Panc1 (cell line): ENCODE results near the gene CDO1. TPM values are rescaled to one million over a fixed set of nuclear protein-coding genes. Genes with fewer than 3 reads are reported as not detected.

Source experiments
- ATAC-seq: fragments of 200-7000 bp; cut with Tn5 transposase; 2 replicates; pipeline ENCODE4 v1.9.1; 2020; ENCODE audit warnings: mild to moderate bottlenecking, moderate library complexity
- BruUV-seq: library from RNA; stranded (reverse); fragments of 400-500 nt; replicated peaks from 2 replicates; lab custom pipeline; 2021; lab: Mats Ljungman, UMichigan
- CTCF ChIA-PET: fragments of 300-600 bp; sonication (Branson Sonifier 250); formaldehyde crosslinking; loops from one replicate; lab custom pipeline; 2022; ENCODE audit warnings: antibody characterized with exemption; lab: Charles Lee
- POLR2A ChIA-PET: fragments of 300-600 bp; sonication (Branson Sonifier 250); formaldehyde crosslinking; loops from one replicate; lab custom pipeline; 2022; ENCODE audit warnings: antibody characterized with exemption; lab: Charles Lee
- DNase-seq: peaks from one replicate; pipeline ENCODE4 v3.0.0-alpha.2; 2010; ENCODE audit warnings: low read depth, low spot score
- H3K27ac ChIP-seq: 2 replicates; pipeline ENCODE4 v1.5.1; 2011; ENCODE audit warnings: mild to moderate bottlenecking, low read length, inconsistent platforms
- H3K27me3 ChIP-seq: fragments of 200-500 bp; sonication (Bioruptor generic); 2 replicates; pipeline ENCODE4 v1.6.0; 2014; ENCODE audit warnings: low read length, inconsistent platforms; ENCODE audit not compliant: control insufficient read depth, insufficient read depth
- H3K36me3 ChIP-seq: fragments of 200-500 bp; sonication (Bioruptor generic); 2 replicates; pipeline ENCODE4 v1.5.1; 2014; ENCODE audit warnings: inconsistent platforms, mild to moderate bottlenecking, low read length, moderate library complexity; ENCODE audit not compliant: control insufficient read depth, insufficient read depth
- H3K4me1 ChIP-seq: 2 replicates; pipeline ENCODE4 v1.5.1; 2011; ENCODE audit warnings: inconsistent platforms, mild to moderate bottlenecking, low read length, moderate library complexity; ENCODE audit not compliant: control insufficient read depth, insufficient read depth
- H3K4me3 ChIP-seq, 2 experiments: 2 replicates each; pipeline ENCODE4 v1.5.1; 2011 to 2012; ENCODE audit warnings: low read depth in 2 of 2, low read length in 2 of 2, mild to moderate bottlenecking in 2 of 2, inconsistent platforms in 1 of 2, moderate library complexity in 1 of 2
- H3K9me3 ChIP-seq: fragments of 200-500 bp; sonication (Bioruptor generic); 2 replicates; pipeline ENCODE4 v1.5.1; 2014; ENCODE audit warnings: low read depth, mild to moderate bottlenecking, inconsistent platforms, low read length, moderate library complexity; ENCODE audit not compliant: control insufficient read depth, insufficient read depth
- CTCF ChIP-seq: fragments of 450-650 bp; IDR thresholded peaks from 2 replicates; pipeline ENCODE4 v1.5.1; 2017; ENCODE audit warnings: mild to moderate bottlenecking
- POLR2AphosphoS5 ChIP-seq: IDR thresholded peaks from 2 replicates; pipeline ENCODE4 v1.6.1; 2012; ENCODE audit warnings: mild to moderate bottlenecking, low read depth, low read length, moderate library complexity
- REST ChIP-seq, 2 experiments: IDR thresholded peaks; 2 replicates each; pipeline ENCODE4 v1.6.1; 2011 to 2012; ENCODE audit warnings: low read depth in 2 of 2, control low read depth in 1 of 2, low read length in 1 of 2, mild to moderate bottlenecking in 1 of 2, moderate library complexity in 1 of 2; ENCODE audit not compliant: insufficient read depth in 1 of 2
- SIN3A ChIP-seq: IDR thresholded peaks from 2 replicates; pipeline ENCODE4 v1.6.1; 2012; ENCODE audit warnings: low read depth, mild to moderate bottlenecking, low read length, moderate library complexity, borderline replicate concordance; ENCODE audit not compliant: insufficient read depth
- TCF7L2 ChIP-seq: IDR thresholded peaks from 2 replicates; pipeline ENCODE4 v1.6.1; 2011; ENCODE audit warnings: mild to moderate bottlenecking, low read depth, low read length, inconsistent platforms
- in situ Hi-C: cut with HindIII; loops from 2 replicates; pipeline ENCODE4 v1.10.0; 2016; ENCODE audit warnings: low sequenced_read_pairs, low pct_unique_long_range_greater_than_20kb
- intact Hi-C: fragments of 100-400 bp; cut with micrococcal nuclease; formaldehyde crosslinking; loops from one replicate; pipeline ENCODE4 v1.10.0; 2022; ENCODE audit not compliant: unreplicated experiment
- total RNA-seq: library from RNA; stranded (reverse); gene quantifications from one replicate; pipeline ENCODE4 v1.2.1, GENCODE V29; 2021; ENCODE audit not compliant: unreplicated experiment

CDO1 gene
- total RNA-seq, 1 experiment from 2014 or later = not detected

GRCh38 chr5:115785381-115786065 lies 30.9 kb downstream of the CDO1 start:
- CTCF ChIA-PET = no interaction called here

GRCh38 chr5:115778417-115778816 lies 38.0 kb downstream of the CDO1 start:
- H3K27me3 ChIP-seq = peaks cover 7% of the 10 kb centered on the region; the same call in 1 of the 2 replicates
- no peak for ATAC-seq
- H3K4me3 ChIP-seq = no peak overlapping the region
- BruUV-seq = no TSS peak
- CTCF ChIA-PET = no interaction called here
- POLR2A ChIA-PET = no interaction called here
- H3K27ac ChIP-seq = no peak overlapping the region
- in situ Hi-C loops = no loop called here
- TF ChIP-seq SIN3A = no peak
- TF ChIP-seq CTCF = no peak
- TF ChIP-seq TCF7L2 = no peak
- no peak for TF ChIP-seq REST (IDR thresholded peaks at IDR 0.05; ENCODE audit: insufficient read depth in 1 of 2, low read depth in 2 of 2, low read length in 1 of 2)
- no peak for TF ChIP-seq POLR2AphosphoS5
- H3K36me3 ChIP-seq = no peaks in the 10 kb centered on the region
- intact Hi-C loops = no loop called here
- no peaks in the 10 kb centered on the region for H3K9me3 ChIP-seq
- H3K4me1 ChIP-seq = no peaks in the 10 kb centered on the region
- no peak for DNase-seq

More at GRCh38 chr5:115785381-115786065, 30.9 kb downstream of the CDO1 start:
- Histone ChIP-seq H3K27ac (no peak overlapping the region), H3K36me3 (no peaks in the 10 kb centered on the region; the same call in 1 of the 2 replicates), H3K4me1 (no peaks in the 10 kb centered on the region), H3K27me3 (peaks cover 2% of the 10 kb centered on the region; the same call in 1 of the 2 replicates), H3K4me3 (no peak overlapping the region), H3K9me3 (no peaks in the 10 kb centered on the region)
- intact Hi-C loops (no loop called here), in situ Hi-C loops (no loop called here)
- TF ChIP-seq CTCF (no peak), REST (IDR thresholded peaks at IDR 0.05; ENCODE audit: insufficient read depth in 1 of 2, low read depth in 2 of 2, low read length in 1 of 2) (no peak), TCF7L2 (no peak), SIN3A (no peak), POLR2AphosphoS5 (no peak)
- no TSS peak for BruUV-seq
- POLR2A ChIA-PET = no interaction called here
- ATAC-seq (no peak), DNase-seq (no peak)
